Measurements from ENCODE around the gene CPA4. TPM values are rescaled to one million over a fixed set of nuclear protein-coding genes. Genes with fewer than 3 reads are reported as not detected.
"Not testable (repeated sequence)": the region's sequence is repeated elsewhere in the genome, so short reads cannot be mapped to it uniquely, and the experiment has no call there.

Gene CPA4
- total and polyA plus RNA-seq, 8 donors: 4.5 to 12.4 (median 6.4) TPM

DNA sequence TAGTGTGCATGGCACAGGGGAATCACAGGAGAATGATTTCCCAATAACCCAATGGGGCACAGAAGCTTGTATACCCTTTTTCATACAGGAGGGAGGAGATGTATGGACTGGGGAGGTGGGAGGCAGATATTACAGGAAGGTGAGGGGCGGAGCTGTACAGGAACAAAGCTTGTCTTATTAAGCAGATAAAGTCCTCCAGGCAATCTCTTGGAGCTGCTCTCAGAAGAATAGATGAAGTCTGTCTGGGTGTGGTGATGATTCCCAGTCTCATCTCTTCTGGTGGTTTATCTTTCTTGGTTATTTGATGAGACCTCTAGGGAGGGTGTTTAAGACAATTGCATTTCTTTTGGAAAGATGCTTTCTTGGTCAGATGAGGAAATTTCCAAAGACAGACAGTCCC lies 26.6 kb downstream of the CPA4 start:
- Histone ChIP-seq H3K27ac (no peak overlapping the region), H3K27me3 (no peaks in the 10 kb centered on the region), H3K4me3 (no peak overlapping the region), H3K4me1 (no peaks in the 10 kb centered on the region), H3K36me3 (no peaks in the 10 kb centered on the region), H3K9me3 (no peaks in the 10 kb centered on the region)
- TF ChIP-seq, protein P1, sequence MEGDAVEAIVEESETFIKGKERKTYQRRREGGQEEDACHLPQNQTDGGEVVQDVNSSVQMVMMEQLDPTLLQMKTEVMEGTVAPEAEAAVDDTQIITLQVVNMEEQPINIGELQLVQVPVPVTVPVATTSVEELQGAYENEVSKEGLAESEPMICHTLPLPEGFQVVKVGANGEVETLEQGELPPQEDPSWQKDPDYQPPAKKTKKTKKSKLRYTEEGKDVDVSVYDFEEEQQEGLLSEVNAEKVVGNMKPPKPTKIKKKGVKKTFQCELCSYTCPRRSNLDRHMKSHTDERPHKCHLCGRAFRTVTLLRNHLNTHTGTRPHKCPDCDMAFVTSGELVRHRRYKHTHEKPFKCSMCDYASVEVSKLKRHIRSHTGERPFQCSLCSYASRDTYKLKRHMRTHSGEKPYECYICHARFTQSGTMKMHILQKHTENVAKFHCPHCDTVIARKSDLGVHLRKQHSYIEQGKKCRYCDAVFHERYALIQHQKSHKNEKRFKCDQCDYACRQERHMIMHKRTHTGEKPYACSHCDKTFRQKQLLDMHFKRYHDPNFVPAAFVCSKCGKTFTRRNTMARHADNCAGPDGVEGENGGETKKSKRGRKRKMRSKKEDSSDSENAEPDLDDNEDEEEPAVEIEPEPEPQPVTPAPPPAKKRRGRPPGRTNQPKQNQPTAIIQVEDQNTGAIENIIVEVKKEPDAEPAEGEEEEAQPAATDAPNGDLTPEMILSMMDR (IDR thresholded peaks at IDR 0.05): no peak
- intact Hi-C loops (cut with DNase I): no loop called here
- ATAC-seq: no peak
- whole genome bisulfite sequencing, 2 donors: 100% methylated on average over 1 of the region's 1 CpG
- no peak for DNase-seq
- no peak for FAIRE-seq

DNA sequence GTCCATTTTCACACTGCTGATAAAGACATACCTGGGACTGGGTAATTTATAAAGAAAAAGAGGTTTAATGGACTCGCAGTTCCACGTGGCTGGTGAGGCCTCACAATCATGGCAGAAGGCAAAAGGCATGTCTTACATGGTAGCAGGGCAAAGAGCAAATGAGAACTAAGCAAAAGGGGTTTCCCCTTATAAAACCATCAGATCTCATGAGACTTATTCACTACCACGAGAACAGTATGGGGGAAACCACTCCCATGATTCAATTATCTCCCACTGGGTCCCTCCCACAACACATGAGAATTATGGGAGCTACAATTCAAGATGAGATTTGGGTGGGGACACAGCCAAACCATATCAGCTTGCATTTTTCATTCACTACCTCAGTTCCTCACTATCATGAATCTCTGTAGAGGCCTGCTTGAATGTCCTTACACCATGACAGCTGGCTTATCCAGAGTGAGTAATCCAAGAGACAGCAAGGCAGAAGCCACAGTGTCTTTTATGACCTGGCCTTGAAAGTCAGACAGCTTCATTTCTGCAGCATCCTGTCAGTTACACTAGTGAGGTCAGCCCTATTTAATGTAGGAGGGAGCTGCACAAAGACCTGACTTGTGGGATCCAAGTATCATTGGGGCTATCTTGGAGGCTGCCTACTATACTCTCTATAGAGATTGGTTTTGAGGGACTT lies 28.7 kb downstream of the CPA4 start:
- H3K27ac ChIP-seq; intact Hi-C loops (cut with DNase I): not testable (repeated sequence)

DNA sequence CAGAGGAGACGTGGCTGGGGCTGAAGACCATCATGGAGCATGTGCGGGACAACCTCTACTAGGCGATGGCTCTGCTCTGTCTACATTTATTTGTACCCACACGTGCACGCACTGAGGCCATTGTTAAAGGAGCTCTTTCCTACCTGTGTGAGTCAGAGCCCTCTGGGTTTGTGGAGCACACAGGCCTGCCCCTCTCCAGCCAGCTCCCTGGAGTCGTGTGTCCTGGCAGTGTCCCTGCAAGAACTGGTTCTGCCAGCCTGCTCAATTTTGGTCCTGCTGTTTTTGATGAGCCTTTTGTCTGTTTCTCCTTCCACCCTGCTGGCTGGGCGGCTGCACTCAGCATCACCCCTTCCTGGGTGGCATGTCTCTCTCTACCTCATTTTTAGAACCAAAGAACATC lies 29.7 kb downstream of the CPA4 start:
- intact Hi-C loops (cut with DNase I): no loop called here
- Histone ChIP-seq H3K36me3 (no peaks in the 10 kb centered on the region), H3K27ac (no peak overlapping the region), H3K4me1 (no peaks in the 10 kb centered on the region), H3K27me3 (no peaks in the 10 kb centered on the region), H3K4me3 (no peak overlapping the region), H3K9me3 (no peaks in the 10 kb centered on the region)
- TF ChIP-seq, protein P1 (IDR thresholded peaks at IDR 0.05): no peak
- DNase-seq (no peak), FAIRE-seq (no peak), ATAC-seq (no peak)
- 91 to 92% methylated on average over 7 of the region's 7 CpGs for WGBS, 2 donors

More for the DNA sequence above, 28.7 kb downstream of the CPA4 start:
- H3K36me3 ChIP-seq, H3K27me3 ChIP-seq, DNase-seq, H3K4me3 ChIP-seq, H3K4me1 ChIP-seq, H3K9me3 ChIP-seq, FAIRE-seq, ATAC-seq: not testable (repeated sequence)
- 86 to 94% methylated on average over 3 of the region's 3 CpGs for WGBS, 2 donors

DNA sequence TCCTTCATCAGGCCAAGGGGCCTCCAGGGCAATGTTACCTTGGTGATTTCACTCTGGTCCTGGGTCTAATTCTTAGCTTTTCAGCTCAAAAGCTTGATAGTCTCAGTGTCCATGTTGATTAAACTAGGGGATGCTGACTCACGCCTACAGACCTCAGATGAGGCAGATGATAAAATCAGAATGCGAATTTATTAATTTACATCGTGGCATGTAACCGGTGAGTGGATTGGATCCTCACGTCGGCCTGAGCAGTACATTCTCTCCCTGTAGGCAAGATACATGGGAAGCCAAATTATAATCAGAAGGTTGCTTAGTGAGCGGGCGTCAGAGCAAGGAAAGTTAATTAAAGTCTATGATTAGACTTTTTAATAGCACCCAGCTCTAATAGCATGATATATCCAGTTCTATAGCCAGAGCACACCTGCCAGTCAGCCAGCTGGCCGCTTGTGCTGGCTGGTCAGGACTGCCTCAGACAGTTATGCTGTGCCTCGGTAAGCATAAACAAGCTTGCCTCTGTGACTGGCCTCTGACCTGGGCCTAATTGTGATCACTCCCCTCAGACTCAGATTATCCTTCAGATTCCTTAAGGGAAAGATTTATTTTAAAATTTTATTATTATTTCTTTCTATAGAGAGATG lies 31.5 kb downstream of the CPA4 start:
- Histone ChIP-seq H3K36me3 (no peaks in the 10 kb centered on the region), H3K27ac (no peak overlapping the region), H3K4me1 (no peaks in the 10 kb centered on the region), H3K9me3 (no peaks in the 10 kb centered on the region), H3K4me3 (no peak overlapping the region), H3K27me3 (no peaks in the 10 kb centered on the region)
- TF ChIP-seq, protein P1 (IDR thresholded peaks at IDR 0.05): no peak
- ATAC-seq (no peak), DNase-seq (no peak), FAIRE-seq (no peak)
- intact Hi-C loops (cut with DNase I): no loop called here
- WGBS, 2 donors: 94 to 96% methylated on average over 10 of the region's 10 CpGs

DNA sequence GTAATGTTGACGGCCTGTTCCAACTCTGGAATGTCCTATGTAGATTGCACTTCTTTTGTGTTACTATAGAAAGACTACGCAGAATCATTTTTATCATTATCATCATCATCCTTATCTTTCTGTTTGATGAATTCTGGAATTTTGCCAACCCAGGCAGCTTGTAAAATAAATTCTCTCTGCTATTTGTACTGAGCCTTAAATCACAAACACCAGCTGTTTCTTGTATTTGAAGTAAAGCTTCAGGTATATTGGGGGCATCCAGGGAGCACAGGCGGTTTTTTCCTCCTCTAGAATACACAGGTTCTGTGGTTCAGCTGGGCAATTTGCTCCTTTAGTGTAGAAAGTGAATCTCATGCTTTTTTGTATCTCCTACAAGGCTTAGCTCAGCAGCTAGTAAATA lies 36.7 kb downstream of the CPA4 start:
- no peak for FAIRE-seq
- Histone ChIP-seq H3K27me3 (no peaks in the 10 kb centered on the region), H3K4me1 (no peaks in the 10 kb centered on the region), H3K4me3 (no peak overlapping the region), H3K27ac (no peak overlapping the region), H3K36me3 (no peaks in the 10 kb centered on the region), H3K9me3 (no peaks in the 10 kb centered on the region)
- DNase-seq: no peak
- ATAC-seq: no peak
- TF ChIP-seq, protein P1 (IDR thresholded peaks at IDR 0.05): no peak
- 83 to 87% methylated on average over 3 of the region's 3 CpGs for WGBS, 2 donors
- intact Hi-C loops (cut with DNase I): no loop called here

Data from pancreas (tissue), 10 donors.